NT2/D1 (cell line): ENCODE data around the gene CIBAR2.

Experiments
- SUZ12 ChIP-seq: IDR thresholded peaks from 2 replicates; pipeline ENCODE4 v1.6.1; 2011; ENCODE audit not compliant: insufficient read length, insufficient read depth; ENCODE audit errors: extremely low read depth
- ZNF274 ChIP-seq: IDR thresholded peaks from 2 replicates; pipeline ENCODE4 v1.6.1; 2011; ENCODE audit warnings: mild to moderate bottlenecking, low read depth, low read length

DNA sequence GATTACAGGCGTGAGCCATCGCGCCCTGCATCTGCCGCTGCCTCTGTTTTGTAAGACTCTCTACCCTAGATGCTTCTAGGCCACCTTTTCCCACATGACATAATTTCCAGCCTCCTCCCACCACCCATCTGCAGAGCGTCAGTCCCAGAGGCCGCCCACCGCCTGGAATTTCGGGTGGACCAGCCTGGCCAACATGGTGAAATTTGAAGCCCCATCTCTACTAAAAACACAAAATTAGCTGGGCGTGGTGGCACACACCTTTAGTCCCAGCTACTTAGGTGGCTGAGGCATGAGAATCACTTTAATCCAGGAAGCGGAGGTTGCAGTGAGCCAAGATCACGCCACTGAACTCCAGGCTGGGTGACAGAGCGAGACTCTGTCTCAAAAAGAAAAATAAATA, 5.1 kb upstream of the CIBAR2 start:
- TF ChIP-seq SUZ12 (no peak), ZNF274 (no peak)
